ENCODE results near the gene SPTSSA. TPM values are rescaled to one million over a fixed set of nuclear protein-coding genes. Genes with fewer than 3 reads are reported as not detected.
"Not testable (repeated sequence)": the region's sequence is repeated elsewhere in the genome, so short reads cannot be mapped to it uniquely, and the experiment has no call there.

The SPTSSA gene
- total RNA-seq, 2 donors from 2014 or later: 9.4 to 10.8 TPM

GRCh38 chr14:34489324-34489723, 27.3 kb upstream of the SPTSSA start:
- no peaks in the 10 kb centered on the region for H3K36me3 ChIP-seq
- no peaks in the 10 kb centered on the region for H3K4me1 ChIP-seq
- TF ChIP-seq CTCF (IDR thresholded peaks at IDR 0.05): no peak
- no peaks in the 10 kb centered on the region for H3K27me3 ChIP-seq
- H3K27ac ChIP-seq: no peak overlapping the region
- H3K4me3 ChIP-seq: no peak overlapping the region
- no peak for DNase-seq (ENCODE audit: low spot score)
- no peaks in the 10 kb centered on the region for H3K9me3 ChIP-seq

GRCh38 chr14:34488528-34488927, 26.5 kb upstream of the SPTSSA start:
- no peaks in the 10 kb centered on the region for H3K36me3 ChIP-seq
- H3K4me1 ChIP-seq: no peaks in the 10 kb centered on the region
- H3K4me3 ChIP-seq: no peak overlapping the region
- no peaks in the 10 kb centered on the region for H3K27me3 ChIP-seq
- no peak overlapping the region for H3K27ac ChIP-seq
- DNase-seq (ENCODE audit: low spot score): no peak
- no peak for TF ChIP-seq CTCF (IDR thresholded peaks at IDR 0.05)
- no peaks in the 10 kb centered on the region for H3K9me3 ChIP-seq

- Histone ChIP-seq H3K4me3 (no peak overlapping the region), H3K9me3 (no peaks in the 10 kb centered on the region), H3K4me1 (no peaks in the 10 kb centered on the region), H3K27me3 (no peaks in the 10 kb centered on the region), H3K27ac (no peak overlapping the region), H3K36me3 (no peaks in the 10 kb centered on the region)
- no peak for DNase-seq (ENCODE audit: low spot score)
- no peak for TF ChIP-seq CTCF (IDR thresholded peaks at IDR 0.05)
These were observed 22.7 kb upstream of the SPTSSA start for GRCh38 chr14:34484726-34485125.

- no peak for TF ChIP-seq CTCF (IDR thresholded peaks at IDR 0.05)
- DNase-seq (ENCODE audit: low spot score): no peak
- no peak overlapping the region for H3K27ac ChIP-seq
These were observed 20.4 kb upstream of the SPTSSA start for GRCh38 chr14:34482463-34482862.

GRCh38 chr14:34479694-34480093, 17.7 kb upstream of the SPTSSA start:
- DNase-seq (ENCODE audit: low spot score): no peak
- Histone ChIP-seq H3K9me3 (no peaks in the 10 kb centered on the region), H3K36me3 (no peaks in the 10 kb centered on the region), H3K27ac (no peak overlapping the region), H3K4me3 (no peak overlapping the region), H3K4me1 (no peaks in the 10 kb centered on the region), H3K27me3 (no peaks in the 10 kb centered on the region)
- TF ChIP-seq CTCF (IDR thresholded peaks at IDR 0.05): no peak

More at GRCh38 chr14:34482463-34482862, 20.4 kb upstream of the SPTSSA start:
- Histone ChIP-seq H3K4me3 (no peak overlapping the region), H3K9me3 (no peaks in the 10 kb centered on the region), H3K4me1 (no peaks in the 10 kb centered on the region), H3K27me3 (no peaks in the 10 kb centered on the region), H3K36me3 (no peaks in the 10 kb centered on the region)

GRCh38 chr14:34478261-34478660, 16.2 kb upstream of the SPTSSA start:
- no peak for TF ChIP-seq CTCF (IDR thresholded peaks at IDR 0.05)
- H3K27ac ChIP-seq: no peak overlapping the region
- H3K4me1 ChIP-seq: no peaks in the 10 kb centered on the region
- no peaks in the 10 kb centered on the region for H3K36me3 ChIP-seq
- H3K27me3 ChIP-seq: no peaks in the 10 kb centered on the region
- H3K4me3 ChIP-seq: no peak overlapping the region
- no peak for DNase-seq (ENCODE audit: low spot score)
- no peaks in the 10 kb centered on the region for H3K9me3 ChIP-seq

GRCh38 chr14:34476036-34476435, 14.0 kb upstream of the SPTSSA start:
- H3K4me1 ChIP-seq; H3K27me3 ChIP-seq; H3K4me3 ChIP-seq; DNase-seq (ENCODE audit: low spot score); H3K9me3 ChIP-seq; H3K27ac ChIP-seq; H3K36me3 ChIP-seq: not testable (repeated sequence)

Data from right atrium auricular region (tissue), 2 donors.